ENCODE results near the gene LMLN. TPM values are rescaled to one million over a fixed set of nuclear protein-coding genes. Genes with fewer than 3 reads are reported as not detected.

The LMLN gene
- total RNA-seq, 1 donor from 2014 or later: 7.1 TPM

DNA sequence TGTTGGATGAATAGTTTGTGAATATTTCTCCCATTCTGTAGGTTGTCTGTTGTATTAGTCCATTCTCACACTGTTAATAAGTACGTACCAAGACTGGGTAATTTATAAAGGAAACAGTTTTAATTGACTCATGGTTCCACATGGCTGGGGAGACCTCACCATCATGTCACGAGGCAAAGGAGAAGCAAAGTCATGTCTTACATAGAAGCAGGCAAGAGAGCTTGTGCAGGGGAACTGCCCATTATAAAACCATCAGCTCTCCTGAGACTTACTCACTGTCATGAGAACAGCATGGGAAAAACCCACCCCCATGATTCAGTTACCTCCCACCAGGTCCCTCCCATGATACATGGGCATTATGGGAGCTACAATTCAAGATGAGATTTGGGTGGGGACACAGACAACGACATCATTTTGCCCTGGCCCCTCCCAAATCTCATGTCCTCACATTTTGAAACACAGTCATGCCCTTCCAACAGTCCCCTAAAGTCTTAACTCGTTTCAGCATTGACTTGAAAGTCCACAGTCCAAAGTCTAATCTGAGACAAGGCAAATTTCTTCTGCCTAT lies 133.2 kb downstream of the LMLN start:
- no peak for TF ChIP-seq CTCF (IDR thresholded peaks at IDR 0.05; ENCODE audit: unreplicated experiment)
- no peak overlapping the region for H3K27ac Mint-ChIP-seq (ENCODE audit: unreplicated experiment)
- H3K9me3 Mint-ChIP-seq (ENCODE audit: unreplicated experiment): no peaks in the 10 kb centered on the region
- H3K27me3 Mint-ChIP-seq (ENCODE audit: unreplicated experiment): no peaks in the 10 kb centered on the region
- no peak for DNase-seq (ENCODE audit: low spot score)
- H3K4me1 Mint-ChIP-seq (ENCODE audit: unreplicated experiment): no peaks in the 10 kb centered on the region
- H3K4me3 Mint-ChIP-seq (ENCODE audit: unreplicated experiment): no peak overlapping the region
- H3K36me3 Mint-ChIP-seq (ENCODE audit: low read depth, unreplicated experiment): no peaks in the 10 kb centered on the region

Other genes starting within 250 kb of the LMLN start
- 35.0 TPM for gene RUBCN, start 223.3 kb upstream of the LMLN start, total RNA-seq (ENCODE audit: unreplicated experiment)
- gene FYTTD1, start 210.3 kb upstream of the LMLN start, total RNA-seq (ENCODE audit: unreplicated experiment): 65.3 TPM
- 62.2 TPM for gene LRCH3, start 169.0 kb upstream of the LMLN start, total RNA-seq (ENCODE audit: unreplicated experiment)
- 1,090 TPM for gene RPL35A, start 10.0 kb upstream of the LMLN start, total RNA-seq (ENCODE audit: unreplicated experiment)